GM12878 (cell line): Measurements from ENCODE around the gene CNR1. TPM values are rescaled to one million over a fixed set of nuclear protein-coding genes. Genes with fewer than 3 reads are reported as not detected.

Experiments
- ASH2L ChIP-seq: fragments of 300-600, 200-600 bp; sonication (generic); IDR thresholded peaks from 2 replicates; pipeline ENCODE4 v1.6.1; 2017; ENCODE audit warnings: low read depth, mild to moderate bottlenecking, borderline replicate concordance
- ATF7 ChIP-seq: fragments of 450-650 bp; IDR thresholded peaks from 2 replicates; pipeline ENCODE4 v1.6.1; 2016; ENCODE audit warnings: low read depth, mild to moderate bottlenecking
- BACH1 ChIP-seq: fragments of 450-650 bp; IDR thresholded peaks from 2 replicates; pipeline ENCODE4 v1.6.1; 2017; ENCODE audit warnings: mild to moderate bottlenecking, borderline replicate concordance
- BRCA1 ChIP-seq: IDR thresholded peaks from 2 replicates; pipeline ENCODE4 v1.6.1; 2011; ENCODE audit warnings: low read depth, low read length, improper control_type of control experiment
- CBX3 ChIP-seq: fragments of 200-600 bp; sonication (generic); IDR thresholded peaks from 2 replicates; pipeline ENCODE4 v1.6.1; 2016; ENCODE audit warnings: low read depth, borderline replicate concordance
- CEBPB ChIP-seq, 2 experiments: fragments of 150-350 bp in 1 of 2; IDR thresholded peaks; 2 replicates each; pipeline ENCODE4 v1.6.1; 2012 to 2014; ENCODE audit warnings: low read depth in 2 of 2, low read length in 2 of 2, borderline replicate concordance in 1 of 2, inconsistent platforms in 1 of 2
- CHD2 ChIP-seq: IDR thresholded peaks from 2 replicates; pipeline ENCODE4 v1.6.1; 2011; ENCODE audit warnings: low read depth, low read length, improper control_type of control experiment, borderline replicate concordance
- FOXM1 ChIP-seq: IDR thresholded peaks from 2 replicates; pipeline ENCODE4 v1.6.1; 2012; ENCODE audit warnings: low read depth, mild to moderate bottlenecking, inconsistent platforms, low read length, moderate library complexity
- GABPA ChIP-seq: IDR thresholded peaks from 2 replicates; pipeline ENCODE4 v1.6.1; 2014; ENCODE audit warnings: antibody characterized with exemption, low read depth, mild to moderate bottlenecking, inconsistent platforms
- IKZF1 ChIP-seq: fragments of 450-650 bp; conservative IDR thresholded peaks from 2 replicates; pipeline ENCODE4 v1.6.1; 2017; ENCODE audit warnings: antibody characterized with exemption, mild to moderate bottlenecking
- JUNB ChIP-seq: IDR thresholded peaks from 2 replicates; pipeline ENCODE4 v1.6.1; 2016; ENCODE audit warnings: antibody characterized with exemption, mild to moderate bottlenecking
- KLF5 ChIP-seq: fragments of 450-650 bp; IDR thresholded peaks from 2 replicates; pipeline ENCODE4 v1.6.1; 2014; ENCODE audit warnings: mild to moderate bottlenecking; ENCODE audit not compliant: partially characterized antibody
- NBN ChIP-seq: fragments of 450-650 bp; IDR thresholded peaks from 2 replicates; pipeline ENCODE4 v1.6.1; 2016
- NRF1 ChIP-seq: conservative IDR thresholded peaks from 2 replicates; pipeline ENCODE4 v1.6.1; 2011; ENCODE audit warnings: mild to moderate bottlenecking, low read depth, low read length, improper control_type of control experiment
- RAD21 ChIP-seq: IDR thresholded peaks from 2 replicates; pipeline ENCODE4 v1.6.1; 2011; ENCODE audit warnings: mild to moderate bottlenecking, low read depth, low read length, moderate library complexity; ENCODE audit not compliant: insufficient read depth
- RCOR1 ChIP-seq: conservative IDR thresholded peaks from 2 replicates; pipeline ENCODE4 v1.6.1; 2012; ENCODE audit warnings: low read depth, low read length, improper control_type of control experiment
- SMC3 ChIP-seq: IDR thresholded peaks from 2 replicates; pipeline ENCODE4 v1.6.1; 2011; ENCODE audit warnings: low read length, improper control_type of control experiment, borderline replicate concordance
- SUPT20H ChIP-seq: IDR thresholded peaks from 2 replicates; pipeline ENCODE4 v1.6.1; 2011; ENCODE audit warnings: low read depth, mild to moderate bottlenecking, low read length, moderate library complexity, borderline replicate concordance; ENCODE audit not compliant: control insufficient read depth
- TCF7 ChIP-seq: IDR thresholded peaks from 2 replicates; pipeline ENCODE4 v1.6.1; 2014; ENCODE audit warnings: antibody characterized with exemption, borderline replicate concordance
- polyA plus RNA-seq, 11 experiments: library from polyadenylated mRNA; depleted of rRNA in 4 of 11; unstranded in 6 of 11; stranded (reverse) in 5 of 11; fragments of >200 nt; fragmentation: Nextera tagmentation in 4 of 11; fragmentation: Illumina TruSeq in 1 of 11; extraction: Ambion mirVana in 4 of 11; extraction: Trizol in 1 of 11; gene quantifications; 1 replicate in 1 of 11; 2 replicates in 10 of 11; pipeline versions ENCODE4 v1.2.1 to v1.2.3, GENCODE V29; 2011 to 2016; ENCODE audit warnings: inconsistent platforms in 2 of 11, missing spikeins in 2 of 11, low read depth in 1 of 11
- total RNA-seq, 4 experiments: library from RNA; depleted of rRNA in 3 of 4; stranded (reverse); fragments of >200 nt in 3 of 4; fragmentation: Illumina TruSeq in 1 of 4; extraction: Trizol in 1 of 4; gene quantifications; 2 replicates each; pipeline versions ENCODE4 v1.2.1 to v1.2.3, GENCODE V29; 2013 to 2021
- TF ChIP-seq, protein P1 (sequence below): fragments of 450-650 bp; IDR thresholded peaks from 2 replicates; pipeline ENCODE4 v1.6.1; 2017; ENCODE audit warnings: low read depth, mild to moderate bottlenecking, moderate library complexity
- TF ChIP-seq, protein P2 (sequence below): fragments of 450-650 bp; conservative IDR thresholded peaks from 2 replicates; pipeline ENCODE4 v1.6.1; 2017; ENCODE audit warnings: mild to moderate bottlenecking, moderate library complexity
- TF ChIP-seq, protein P3 (sequence below): fragments of 450-650 bp; IDR thresholded peaks from 2 replicates; pipeline ENCODE4 v1.6.1; 2017; ENCODE audit warnings: borderline replicate concordance
- TF ChIP-seq, protein P4 (sequence below): fragments of 450-650 bp; IDR thresholded peaks from 2 replicates; pipeline ENCODE4 v1.6.1; 2017; ENCODE audit warnings: mild to moderate bottlenecking, moderate library complexity

The CNR1 gene
- total and polyA plus RNA-seq, 10 of the 15 experiments (the other 5 are each of a cell fraction or from before 2014, with no cell fraction given), result 2.2 to 15.4 (median 8.5) TPM

DNA sequence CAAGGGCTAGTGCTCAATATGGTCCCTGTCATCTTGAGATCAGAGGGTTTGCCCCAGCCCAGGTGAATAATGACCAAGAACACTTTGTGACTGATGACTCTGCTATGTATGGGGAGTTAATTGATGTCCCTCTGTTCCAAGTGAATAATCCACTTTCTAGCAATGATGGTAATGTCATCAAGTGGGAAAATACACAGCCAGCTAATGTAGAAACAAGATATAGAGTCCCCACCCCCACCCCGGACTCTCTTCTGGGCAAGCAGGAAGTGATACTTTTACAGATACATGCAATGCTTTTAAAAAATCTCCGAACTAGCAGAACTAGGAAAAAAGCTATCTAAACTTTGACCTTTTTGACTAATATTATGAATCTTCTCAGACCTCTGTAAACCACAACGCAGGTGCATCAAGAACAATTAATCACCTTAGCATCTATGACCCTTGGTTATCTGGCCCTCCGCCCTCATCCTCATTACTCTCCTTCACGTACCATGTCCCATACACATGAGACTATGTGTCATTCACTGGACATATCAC is 30.5 kb downstream of the CNR1 start (continued):
- TF ChIP-seq, protein P1, sequence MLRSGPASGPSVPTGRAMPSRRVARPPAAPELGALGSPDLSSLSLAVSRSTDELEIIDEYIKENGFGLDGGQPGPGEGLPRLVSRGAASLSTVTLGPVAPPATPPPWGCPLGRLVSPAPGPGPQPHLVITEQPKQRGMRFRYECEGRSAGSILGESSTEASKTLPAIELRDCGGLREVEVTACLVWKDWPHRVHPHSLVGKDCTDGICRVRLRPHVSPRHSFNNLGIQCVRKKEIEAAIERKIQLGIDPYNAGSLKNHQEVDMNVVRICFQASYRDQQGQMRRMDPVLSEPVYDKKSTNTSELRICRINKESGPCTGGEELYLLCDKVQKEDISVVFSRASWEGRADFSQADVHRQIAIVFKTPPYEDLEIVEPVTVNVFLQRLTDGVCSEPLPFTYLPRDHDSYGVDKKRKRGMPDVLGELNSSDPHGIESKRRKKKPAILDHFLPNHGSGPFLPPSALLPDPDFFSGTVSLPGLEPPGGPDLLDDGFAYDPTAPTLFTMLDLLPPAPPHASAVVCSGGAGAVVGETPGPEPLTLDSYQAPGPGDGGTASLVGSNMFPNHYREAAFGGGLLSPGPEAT, result peak; percentile 69; the same call in 1 of the 2 replicates
- TF ChIP-seq NRF1, result no peak
- no peak for TF ChIP-seq SMC3
- TF ChIP-seq CHD2, result peak; percentile 76; the same call in 1 of the 2 replicates
- TF ChIP-seq BACH1, result peak; percentile 62; the same call in 1 of the 2 replicates
- TF ChIP-seq RCOR1, result no peak
- TF ChIP-seq BRCA1, result no peak
- TF ChIP-seq NBN, result peak; percentile 54; the same call in 1 of the 2 replicates
- TF ChIP-seq KLF5, result no peak
- no peak for TF ChIP-seq SUPT20H
- TF ChIP-seq ATF7, result peak; percentile 73
- TF ChIP-seq, protein P2, sequence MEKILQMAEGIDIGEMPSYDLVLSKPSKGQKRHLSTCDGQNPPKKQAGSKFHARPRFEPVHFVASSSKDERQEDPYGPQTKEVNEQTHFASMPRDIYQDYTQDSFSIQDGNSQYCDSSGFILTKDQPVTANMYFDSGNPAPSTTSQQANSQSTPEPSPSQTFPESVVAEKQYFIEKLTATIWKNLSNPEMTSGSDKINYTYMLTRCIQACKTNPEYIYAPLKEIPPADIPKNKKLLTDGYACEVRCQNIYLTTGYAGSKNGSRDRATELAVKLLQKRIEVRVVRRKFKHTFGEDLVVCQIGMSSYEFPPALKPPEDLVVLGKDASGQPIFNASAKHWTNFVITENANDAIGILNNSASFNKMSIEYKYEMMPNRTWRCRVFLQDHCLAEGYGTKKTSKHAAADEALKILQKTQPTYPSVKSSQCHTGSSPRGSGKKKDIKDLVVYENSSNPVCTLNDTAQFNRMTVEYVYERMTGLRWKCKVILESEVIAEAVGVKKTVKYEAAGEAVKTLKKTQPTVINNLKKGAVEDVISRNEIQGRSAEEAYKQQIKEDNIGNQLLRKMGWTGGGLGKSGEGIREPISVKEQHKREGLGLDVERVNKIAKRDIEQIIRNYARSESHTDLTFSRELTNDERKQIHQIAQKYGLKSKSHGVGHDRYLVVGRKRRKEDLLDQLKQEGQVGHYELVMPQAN, result no peak
- peak; percentile 97 for TF ChIP-seq FOXM1
- no peak for TF ChIP-seq RAD21
- peak in 1 of 2 experiments; percentile 60; a peak in 1 of 4 replicates for TF ChIP-seq CEBPB (IDR thresholded peaks at IDR 0.05; ENCODE audit: borderline replicate concordance in 1 of 2, low read depth in 2 of 2, low read length in 2 of 2)
- no peak for TF ChIP-seq CBX3
- TF ChIP-seq IKZF1, result peak; percentile 78
- TF ChIP-seq, protein P3, sequence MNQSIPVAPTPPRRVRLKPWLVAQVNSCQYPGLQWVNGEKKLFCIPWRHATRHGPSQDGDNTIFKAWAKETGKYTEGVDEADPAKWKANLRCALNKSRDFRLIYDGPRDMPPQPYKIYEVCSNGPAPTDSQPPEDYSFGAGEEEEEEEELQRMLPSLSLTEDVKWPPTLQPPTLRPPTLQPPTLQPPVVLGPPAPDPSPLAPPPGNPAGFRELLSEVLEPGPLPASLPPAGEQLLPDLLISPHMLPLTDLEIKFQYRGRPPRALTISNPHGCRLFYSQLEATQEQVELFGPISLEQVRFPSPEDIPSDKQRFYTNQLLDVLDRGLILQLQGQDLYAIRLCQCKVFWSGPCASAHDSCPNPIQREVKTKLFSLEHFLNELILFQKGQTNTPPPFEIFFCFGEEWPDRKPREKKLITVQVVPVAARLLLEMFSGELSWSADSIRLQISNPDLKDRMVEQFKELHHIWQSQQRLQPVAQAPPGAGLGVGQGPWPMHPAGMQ, result no peak
- TF ChIP-seq GABPA, result 0 out of 2 replicates have a peak, but pooled peaks have one; percentile 54
- TF ChIP-seq ASH2L, result no peak
- TF ChIP-seq, protein P4, sequence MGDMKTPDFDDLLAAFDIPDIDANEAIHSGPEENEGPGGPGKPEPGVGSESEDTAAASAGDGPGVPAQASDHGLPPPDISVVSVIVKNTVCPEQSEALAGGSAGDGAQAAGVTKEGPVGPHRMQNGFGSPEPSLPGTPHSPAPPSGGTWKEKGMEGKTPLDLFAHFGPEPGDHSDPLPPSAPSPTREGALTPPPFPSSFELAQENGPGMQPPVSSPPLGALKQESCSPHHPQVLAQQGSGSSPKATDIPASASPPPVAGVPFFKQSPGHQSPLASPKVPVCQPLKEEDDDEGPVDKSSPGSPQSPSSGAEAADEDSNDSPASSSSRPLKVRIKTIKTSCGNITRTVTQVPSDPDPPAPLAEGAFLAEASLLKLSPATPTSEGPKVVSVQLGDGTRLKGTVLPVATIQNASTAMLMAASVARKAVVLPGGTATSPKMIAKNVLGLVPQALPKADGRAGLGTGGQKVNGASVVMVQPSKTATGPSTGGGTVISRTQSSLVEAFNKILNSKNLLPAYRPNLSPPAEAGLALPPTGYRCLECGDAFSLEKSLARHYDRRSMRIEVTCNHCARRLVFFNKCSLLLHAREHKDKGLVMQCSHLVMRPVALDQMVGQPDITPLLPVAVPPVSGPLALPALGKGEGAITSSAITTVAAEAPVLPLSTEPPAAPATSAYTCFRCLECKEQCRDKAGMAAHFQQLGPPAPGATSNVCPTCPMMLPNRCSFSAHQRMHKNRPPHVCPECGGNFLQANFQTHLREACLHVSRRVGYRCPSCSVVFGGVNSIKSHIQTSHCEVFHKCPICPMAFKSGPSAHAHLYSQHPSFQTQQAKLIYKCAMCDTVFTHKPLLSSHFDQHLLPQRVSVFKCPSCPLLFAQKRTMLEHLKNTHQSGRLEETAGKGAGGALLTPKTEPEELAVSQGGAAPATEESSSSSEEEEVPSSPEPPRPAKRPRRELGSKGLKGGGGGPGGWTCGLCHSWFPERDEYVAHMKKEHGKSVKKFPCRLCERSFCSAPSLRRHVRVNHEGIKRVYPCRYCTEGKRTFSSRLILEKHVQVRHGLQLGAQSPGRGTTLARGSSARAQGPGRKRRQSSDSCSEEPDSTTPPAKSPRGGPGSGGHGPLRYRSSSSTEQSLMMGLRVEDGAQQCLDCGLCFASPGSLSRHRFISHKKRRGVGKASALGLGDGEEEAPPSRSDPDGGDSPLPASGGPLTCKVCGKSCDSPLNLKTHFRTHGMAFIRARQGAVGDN, result 0 out of 2 replicates have a peak, but pooled peaks have one; percentile 15
- TF ChIP-seq TCF7, result peak; percentile 60
- TF ChIP-seq JUNB, result peak; percentile 91
